HepG2 (cell line): ENCODE data around the gene ADAMTS13. TPM values are rescaled to one million over a fixed set of nuclear protein-coding genes. Genes with fewer than 3 reads are reported as not detected.

ENCODE experiments used
- EZH2 ChIP-seq: conservative IDR thresholded peaks from 2 replicates; pipeline ENCODE4 v1.6.1; 2012; ENCODE audit warnings: mild to moderate bottlenecking, low read depth, low read length, moderate library complexity
- FOSL2 ChIP-seq: sonication (generic); formaldehyde crosslinking; IDR thresholded peaks from 2 replicates; pipeline ENCODE4 v1.4.0; 2020; ENCODE audit warnings: missing genetic modification reagents
- HMG20B ChIP-seq: conservative IDR thresholded peaks from 2 replicates; pipeline ENCODE4 v1.6.1; 2016; ENCODE audit warnings: missing genetic modification reagents, missing compliant biosample characterization
- HNRNPUL1 ChIP-seq: fragments of 200-400 bp; formaldehyde crosslinking; IDR thresholded peaks from 2 replicates; pipeline ENCODE4 v1.6.1; 2017; ENCODE audit warnings: low read depth, mild to moderate bottlenecking, low read length, moderate library complexity
- JUND ChIP-seq: sonication (generic); formaldehyde crosslinking; IDR thresholded peaks from 2 replicates; pipeline ENCODE4 v1.8.0; 2022; ENCODE audit warnings: mild to moderate bottlenecking, missing genetic modification reagents
- NCOA2 ChIP-seq: sonication (generic); formaldehyde crosslinking; IDR thresholded peaks from 2 replicates; pipeline ENCODE4 v1.8.0; 2022; ENCODE audit warnings: inconsistent platforms
- NCOR1 ChIP-seq: fragments of 200-600 bp; sonication (generic); IDR thresholded peaks from 2 replicates; pipeline ENCODE4 v1.7.0; 2017; ENCODE audit warnings: antibody characterized with exemption, low read length, borderline replicate concordance
- RNF2 ChIP-seq: fragments of 450-650 bp; conservative IDR thresholded peaks from 2 replicates; pipeline ENCODE4 v1.6.1; 2016; ENCODE audit warnings: low read depth
- SIN3A ChIP-seq: IDR thresholded peaks from 2 replicates; pipeline ENCODE4 v1.6.1; 2011; ENCODE audit warnings: low read depth, mild to moderate bottlenecking, control low read depth, low read length, borderline replicate concordance
- SIN3B ChIP-seq: fragments of 150-350 bp; IDR thresholded peaks from 2 replicates; pipeline ENCODE4 v1.6.1; 2014; ENCODE audit warnings: low read length
- TAF15 ChIP-seq: fragments of 200-400 bp; formaldehyde crosslinking; IDR thresholded peaks from one replicate; pipeline ENCODE4 v1.6.1; 2018; ENCODE audit warnings: mild to moderate bottlenecking, low read depth, low read length; ENCODE audit not compliant: poor library complexity, severe bottlenecking
- TBP ChIP-seq: sonication (generic); formaldehyde crosslinking; IDR thresholded peaks from 2 replicates; pipeline ENCODE4 v1.5.0; 2020; ENCODE audit warnings: missing genetic modification reagents
- ZC3H4 ChIP-seq: sonication (generic); formaldehyde crosslinking; IDR thresholded peaks from 2 replicates; pipeline ENCODE4 v1.4.0; 2020; ENCODE audit warnings: missing genetic modification reagents, borderline replicate concordance
- ZNF34 ChIP-seq: sonication (generic); formaldehyde crosslinking; IDR thresholded peaks from 2 replicates; pipeline ENCODE4 v1.4.0; 2020; ENCODE audit warnings: mild to moderate bottlenecking, missing genetic modification reagents, borderline replicate concordance
- ZNF552 ChIP-seq: sonication (generic); formaldehyde crosslinking; IDR thresholded peaks from 2 replicates; pipeline ENCODE4 v1.9.0; 2022; ENCODE audit warnings: missing genetic modification reagents, mild to moderate bottlenecking, borderline replicate concordance
- ZNF724P ChIP-seq: sonication (generic); formaldehyde crosslinking; IDR thresholded peaks from 2 replicates; pipeline ENCODE4 v1.8.0; 2022; ENCODE audit warnings: missing genetic modification reagents, borderline replicate concordance
- ZNF891 ChIP-seq: sonication (generic); formaldehyde crosslinking; IDR thresholded peaks from 2 replicates; pipeline ENCODE4 v1.5.0; 2020; ENCODE audit warnings: mild to moderate bottlenecking, missing genetic modification reagents
- polyA plus RNA-seq, 8 experiments: library from polyadenylated mRNA; depleted of rRNA in 3 of 8; stranded (reverse) in 7 of 8; unstranded in 1 of 8; fragments of >200 nt; fragmentation: Illumina TruSeq in 4 of 8; extraction: Trizol in 4 of 8; gene quantifications; 2 replicates each; pipeline versions ENCODE4 v1.2.1 to v1.2.3, GENCODE V29; 2011 to 2016; ENCODE audit warnings: low read depth in 4 of 8, missing spikeins in 1 of 8, mixed read lengths in 1 of 8; ENCODE audit not compliant: insufficient read depth in 1 of 8
- total RNA-seq, 5 experiments: library from RNA; depleted of rRNA; stranded (reverse); fragments of >200 nt; fragmentation: Illumina TruSeq; extraction: Trizol; gene quantifications; 2 replicates each; pipeline ENCODE4 v1.2.3, GENCODE V29; 2016; ENCODE audit warnings: low read depth in 1 of 5
- TF ChIP-seq, protein P1 (sequence below): sonication (generic); formaldehyde crosslinking; IDR thresholded peaks from 2 replicates; pipeline ENCODE4 v1.4.0; 2020; ENCODE audit warnings: low read depth, mild to moderate bottlenecking, missing genetic modification reagents
- TF ChIP-seq, protein P2 (sequence below): sonication (generic); IDR thresholded peaks from 2 replicates; pipeline ENCODE4 v1.6.1; 2016; ENCODE audit warnings: low read depth, borderline replicate concordance
- TF ChIP-seq, protein P3 (sequence below): sonication (generic); formaldehyde crosslinking; IDR thresholded peaks from 2 replicates; pipeline ENCODE4 v1.5.0; 2020; ENCODE audit warnings: missing genetic modification reagents, mild to moderate bottlenecking, borderline replicate concordance
- TF ChIP-seq, protein P4 (sequence below): sonication (generic); formaldehyde crosslinking; IDR thresholded peaks from 2 replicates; pipeline ENCODE4 v1.5.1; 2020; ENCODE audit warnings: mild to moderate bottlenecking, missing genetic modification reagents, borderline replicate concordance
- TF ChIP-seq, protein P5 (sequence below): sonication (generic); formaldehyde crosslinking; IDR thresholded peaks from 2 replicates; pipeline ENCODE4 v1.5.0; 2020; ENCODE audit warnings: missing genetic modification reagents
- TF ChIP-seq, protein P6 (sequence below): sonication (generic); formaldehyde crosslinking; IDR thresholded peaks from 2 replicates; pipeline ENCODE4 v1.8.0; 2022; ENCODE audit warnings: low read depth, missing genetic modification reagents

ADAMTS13 gene
- total and polyA plus RNA-seq, 2 of the 13 experiments (the other 11 are each of a cell fraction or from before 2014, with no cell fraction given), result 0.91 to 4.5 TPM

DNA sequence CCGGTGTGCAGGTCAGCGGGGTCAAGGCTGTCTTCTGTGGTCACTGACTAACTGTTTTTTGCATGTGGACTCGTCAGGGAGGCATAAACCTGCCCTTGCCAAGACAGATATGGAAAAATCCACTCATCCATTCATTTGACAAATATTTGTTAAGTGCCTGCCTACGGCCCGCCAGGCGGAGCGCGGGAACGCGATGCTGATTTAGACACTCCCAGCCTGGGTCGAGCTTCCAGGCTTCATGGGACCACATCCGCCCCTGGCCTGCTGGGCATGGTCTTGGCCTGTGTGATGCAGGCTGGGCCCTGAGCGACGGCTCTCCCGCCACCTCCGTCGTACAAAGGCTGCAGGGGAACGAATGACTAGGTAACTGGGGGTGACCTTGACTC is 84.5 kb downstream of the ADAMTS13 start (continued):
- TF ChIP-seq, protein P1, sequence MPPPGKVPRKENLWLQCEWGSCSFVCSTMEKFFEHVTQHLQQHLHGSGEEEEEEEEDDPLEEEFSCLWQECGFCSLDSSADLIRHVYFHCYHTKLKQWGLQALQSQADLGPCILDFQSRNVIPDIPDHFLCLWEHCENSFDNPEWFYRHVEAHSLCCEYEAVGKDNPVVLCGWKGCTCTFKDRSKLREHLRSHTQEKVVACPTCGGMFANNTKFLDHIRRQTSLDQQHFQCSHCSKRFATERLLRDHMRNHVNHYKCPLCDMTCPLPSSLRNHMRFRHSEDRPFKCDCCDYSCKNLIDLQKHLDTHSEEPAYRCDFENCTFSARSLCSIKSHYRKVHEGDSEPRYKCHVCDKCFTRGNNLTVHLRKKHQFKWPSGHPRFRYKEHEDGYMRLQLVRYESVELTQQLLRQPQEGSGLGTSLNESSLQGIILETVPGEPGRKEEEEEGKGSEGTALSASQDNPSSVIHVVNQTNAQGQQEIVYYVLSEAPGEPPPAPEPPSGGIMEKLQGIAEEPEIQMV (CRISPR knock-in tag), result no peak
- no peak for TF ChIP-seq EZH2
- peak; percentile 31; the same call in 1 of the 2 replicates for TF ChIP-seq NCOR1
- TF ChIP-seq RNF2, result no peak; the same call in none of the 2 replicates
- TF ChIP-seq, protein P2, sequence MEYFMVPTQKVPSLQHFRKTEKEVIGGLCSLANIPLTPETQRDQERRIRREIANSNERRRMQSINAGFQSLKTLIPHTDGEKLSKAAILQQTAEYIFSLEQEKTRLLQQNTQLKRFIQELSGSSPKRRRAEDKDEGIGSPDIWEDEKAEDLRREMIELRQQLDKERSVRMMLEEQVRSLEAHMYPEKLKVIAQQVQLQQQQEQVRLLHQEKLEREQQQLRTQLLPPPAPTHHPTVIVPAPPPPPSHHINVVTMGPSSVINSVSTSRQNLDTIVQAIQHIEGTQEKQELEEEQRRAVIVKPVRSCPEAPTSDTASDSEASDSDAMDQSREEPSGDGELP, result peak; percentile 50; the same call in 1 of the 2 replicates
- peak; percentile 80 for TF ChIP-seq NCOA2 (CRISPR knock-in tag)
- no peak for TF ChIP-seq SIN3A
- TF ChIP-seq TAF15, result no peak
- no peak; the same call in 1 of the 2 replicates for TF ChIP-seq TBP (CRISPR knock-in tag)
- peak; percentile 86; the same call in 1 of the 2 replicates for TF ChIP-seq ZNF724P
- TF ChIP-seq ZNF34 (CRISPR knock-in tag), result no peak; the same call in 1 of the 2 replicates
- peak; percentile 86 for TF ChIP-seq FOSL2 (CRISPR knock-in tag)
- TF ChIP-seq HMG20B (CRISPR knock-in tag), result peak; percentile 45; the same call in 1 of the 2 replicates
- TF ChIP-seq, protein P3, sequence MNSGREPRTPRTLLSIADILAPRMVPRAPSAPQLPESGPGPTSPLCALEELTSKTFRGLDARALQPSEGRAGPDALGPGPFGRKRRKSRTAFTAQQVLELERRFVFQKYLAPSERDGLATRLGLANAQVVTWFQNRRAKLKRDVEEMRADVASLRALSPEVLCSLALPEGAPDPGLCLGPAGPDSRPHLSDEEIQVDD (CRISPR knock-in tag), result 0 out of 2 replicates have a peak, but pooled peaks have one; percentile 46
- no peak for TF ChIP-seq SIN3B
- TF ChIP-seq, protein P4, sequence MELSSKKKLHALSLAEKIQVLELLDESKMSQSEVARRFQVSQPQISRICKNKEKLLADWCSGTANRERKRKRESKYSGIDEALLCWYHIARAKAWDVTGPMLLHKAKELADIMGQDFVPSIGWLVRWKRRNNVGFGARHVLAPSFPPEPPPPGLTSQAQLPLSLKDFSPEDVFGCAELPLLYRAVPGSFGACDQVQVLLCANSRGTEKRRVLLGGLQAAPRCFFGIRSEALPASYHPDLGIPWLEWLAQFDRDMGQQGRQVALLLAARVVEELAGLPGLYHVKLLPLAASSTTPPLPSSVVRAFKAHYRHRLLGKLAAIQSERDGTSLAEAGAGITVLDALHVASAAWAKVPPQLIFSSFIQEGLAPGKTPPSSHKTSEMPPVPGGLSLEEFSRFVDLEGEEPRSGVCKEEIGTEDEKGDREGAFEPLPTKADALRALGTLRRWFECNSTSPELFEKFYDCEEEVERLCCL (CRISPR knock-in tag), result no peak
- no peak for TF ChIP-seq HNRNPUL1
- TF ChIP-seq, protein P5, sequence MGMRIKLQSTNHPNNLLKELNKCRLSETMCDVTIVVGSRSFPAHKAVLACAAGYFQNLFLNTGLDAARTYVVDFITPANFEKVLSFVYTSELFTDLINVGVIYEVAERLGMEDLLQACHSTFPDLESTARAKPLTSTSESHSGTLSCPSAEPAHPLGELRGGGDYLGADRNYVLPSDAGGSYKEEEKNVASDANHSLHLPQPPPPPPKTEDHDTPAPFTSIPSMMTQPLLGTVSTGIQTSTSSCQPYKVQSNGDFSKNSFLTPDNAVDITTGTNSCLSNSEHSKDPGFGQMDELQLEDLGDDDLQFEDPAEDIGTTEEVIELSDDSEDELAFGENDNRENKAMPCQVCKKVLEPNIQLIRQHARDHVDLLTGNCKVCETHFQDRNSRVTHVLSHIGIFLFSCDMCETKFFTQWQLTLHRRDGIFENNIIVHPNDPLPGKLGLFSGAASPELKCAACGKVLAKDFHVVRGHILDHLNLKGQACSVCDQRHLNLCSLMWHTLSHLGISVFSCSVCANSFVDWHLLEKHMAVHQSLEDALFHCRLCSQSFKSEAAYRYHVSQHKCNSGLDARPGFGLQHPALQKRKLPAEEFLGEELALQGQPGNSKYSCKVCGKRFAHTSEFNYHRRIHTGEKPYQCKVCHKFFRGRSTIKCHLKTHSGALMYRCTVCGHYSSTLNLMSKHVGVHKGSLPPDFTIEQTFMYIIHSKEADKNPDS (CRISPR knock-in tag), result no peak
- TF ChIP-seq, protein P6, sequence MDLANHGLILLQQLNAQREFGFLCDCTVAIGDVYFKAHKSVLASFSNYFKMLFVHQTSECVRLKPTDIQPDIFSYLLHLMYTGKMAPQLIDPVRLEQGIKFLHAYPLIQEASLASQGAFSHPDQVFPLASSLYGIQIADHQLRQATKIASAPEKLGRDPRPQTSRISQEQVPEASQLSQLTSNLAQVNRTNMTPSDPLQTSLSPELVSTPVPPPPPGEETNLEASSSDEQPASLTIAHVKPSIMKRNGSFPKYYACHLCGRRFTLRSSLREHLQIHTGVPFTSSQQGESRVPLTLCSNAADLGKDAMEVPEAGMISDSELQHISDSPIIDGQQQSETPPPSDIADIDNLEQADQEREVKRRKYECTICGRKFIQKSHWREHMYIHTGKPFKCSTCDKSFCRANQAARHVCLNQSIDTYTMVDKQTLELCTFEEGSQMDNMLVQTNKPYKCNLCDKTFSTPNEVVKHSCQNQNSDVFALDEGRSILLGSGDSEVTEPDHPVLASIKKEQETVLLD, result no peak
- no peak for TF ChIP-seq ZNF552 (CRISPR knock-in tag)
- no peak for TF ChIP-seq JUND (CRISPR knock-in tag)
- peak; percentile 73; the same call in 1 of the 2 replicates for TF ChIP-seq ZNF891 (CRISPR knock-in tag)
- TF ChIP-seq ZC3H4, result no peak
